ENCODE data around the gene ASCC1. TPM values are rescaled to one million over a fixed set of nuclear protein-coding genes. Genes with fewer than 3 reads are reported as not detected.

ASCC1 gene
- polyA plus RNA-seq, 1 donor, result 22.8 TPM

DNA sequence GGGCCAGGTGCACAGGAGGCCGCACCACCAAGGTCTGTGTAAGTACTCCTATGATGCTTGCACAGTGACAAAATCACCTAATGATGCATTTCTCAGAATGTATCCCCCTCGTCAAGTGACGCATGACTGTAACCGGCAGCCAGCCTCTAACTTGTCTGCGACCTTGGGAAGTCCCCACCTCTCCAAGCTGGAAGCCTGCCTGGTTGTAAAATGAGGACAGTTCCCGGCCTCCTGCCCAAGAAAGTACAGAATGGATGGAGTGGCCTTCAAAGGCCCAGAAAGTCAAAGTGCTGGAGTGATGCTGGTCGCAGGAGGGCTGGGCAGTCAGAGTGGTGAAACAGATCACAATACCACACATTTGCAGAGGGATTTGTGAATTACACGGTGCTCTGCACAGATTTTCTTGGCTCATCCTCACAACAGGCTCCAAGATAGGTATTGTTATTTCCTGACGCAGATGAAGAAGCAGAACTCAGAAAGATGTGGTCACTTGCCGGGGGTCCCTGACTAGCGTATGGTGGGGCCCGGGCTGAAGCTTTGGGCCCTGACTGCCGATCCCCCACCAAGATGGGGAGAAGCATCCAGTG is 150.5 kb downstream of the ASCC1 start:
- no peak for DNase-seq

DNA sequence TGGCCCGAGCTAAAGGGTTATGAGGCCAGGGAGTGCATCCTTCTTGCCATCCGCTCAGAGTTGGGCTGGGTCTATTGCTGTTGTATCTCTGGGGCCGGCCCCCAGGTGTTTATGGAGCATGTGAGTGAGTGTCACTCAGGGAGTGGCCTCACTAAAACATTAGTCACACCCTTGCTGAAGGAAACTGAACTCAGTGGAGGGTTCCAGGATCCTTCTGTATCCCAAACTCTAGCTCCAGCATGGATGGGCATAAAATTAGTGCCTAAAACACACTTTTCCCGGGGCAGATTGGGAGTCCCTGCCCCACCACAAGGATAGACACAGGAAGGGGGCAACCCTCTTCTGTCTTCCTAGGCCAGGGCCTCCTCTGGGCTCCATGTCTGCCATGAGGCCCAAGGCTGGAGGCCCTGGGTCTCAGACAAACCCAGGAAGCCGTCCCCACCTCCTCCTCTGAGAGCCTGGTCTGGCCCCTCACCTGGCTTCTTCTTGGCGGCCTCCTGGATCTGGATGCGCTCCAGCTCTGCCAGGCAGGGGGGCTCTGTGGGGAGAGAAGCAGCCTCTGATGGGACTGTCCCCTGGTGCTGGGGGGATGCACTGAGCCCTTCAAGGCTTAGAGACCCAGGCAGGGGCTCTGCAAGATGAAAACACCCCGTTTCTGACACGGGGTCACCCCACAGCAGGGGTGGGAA is 152.2 kb downstream of the ASCC1 start:
- DNase-seq, result no peak

DNA sequence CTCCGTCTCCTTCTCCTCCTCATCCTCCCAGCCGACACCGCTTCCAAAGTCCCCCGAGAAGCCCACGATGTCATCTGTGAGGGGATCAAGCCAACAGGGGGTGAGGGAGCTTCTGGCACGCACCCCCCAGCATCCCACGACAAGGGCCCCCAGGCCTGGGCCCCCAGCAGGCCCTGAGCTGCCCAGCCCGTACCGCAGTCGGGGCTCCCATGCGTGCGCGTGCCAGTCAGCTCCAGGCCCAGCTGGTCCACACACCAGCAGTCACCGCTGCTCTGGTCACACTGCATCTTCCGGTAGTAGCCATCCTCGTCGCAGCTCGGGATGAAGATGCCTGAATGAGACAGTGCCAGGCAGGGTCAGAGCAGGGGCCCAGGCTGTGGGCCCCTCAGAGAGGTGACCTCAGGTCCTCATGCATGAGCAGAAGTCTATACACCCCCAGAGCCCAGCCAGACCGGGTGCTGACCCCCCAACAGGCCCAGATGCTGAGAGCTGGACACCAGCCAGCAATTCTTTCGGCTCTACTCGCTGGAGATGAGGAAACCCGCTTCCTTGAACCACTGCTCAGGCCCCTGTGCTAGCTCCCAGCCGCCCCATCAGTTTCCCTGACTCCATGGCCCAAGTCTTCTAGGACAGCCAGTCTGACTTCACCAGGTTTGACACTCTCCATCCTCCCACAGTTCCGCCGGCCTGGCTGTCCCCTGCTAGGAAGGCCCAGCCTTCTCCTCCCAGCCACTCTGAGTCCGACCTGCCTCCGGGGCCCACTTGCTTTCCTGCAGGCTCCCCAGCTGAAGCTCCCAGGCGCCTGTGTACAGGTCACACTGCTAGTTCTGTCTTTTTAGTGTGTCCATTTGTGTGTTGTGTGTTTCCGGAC is 153.0 kb downstream of the ASCC1 start:
- DNase-seq, result no peak

DNA sequence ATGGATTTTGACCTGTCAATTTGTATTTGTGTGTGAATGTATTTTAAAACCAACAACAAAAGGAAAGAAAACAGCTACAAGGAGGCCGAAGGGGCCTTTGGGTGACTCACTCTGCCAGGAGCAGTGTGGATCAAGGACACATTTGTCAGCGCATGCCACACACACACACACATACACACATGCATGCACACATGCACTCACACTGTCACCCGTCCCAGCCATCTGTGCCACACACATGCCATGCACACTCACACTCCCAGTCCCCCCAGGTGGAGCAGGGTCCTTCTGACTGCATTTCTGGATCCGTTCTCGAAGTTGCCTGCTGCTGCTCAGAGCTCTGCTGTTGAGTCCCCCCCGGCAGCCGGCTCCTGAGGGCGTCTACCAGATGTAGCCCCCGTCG is 153.7 kb downstream of the ASCC1 start:
- DNase-seq, result no peak

DNA sequence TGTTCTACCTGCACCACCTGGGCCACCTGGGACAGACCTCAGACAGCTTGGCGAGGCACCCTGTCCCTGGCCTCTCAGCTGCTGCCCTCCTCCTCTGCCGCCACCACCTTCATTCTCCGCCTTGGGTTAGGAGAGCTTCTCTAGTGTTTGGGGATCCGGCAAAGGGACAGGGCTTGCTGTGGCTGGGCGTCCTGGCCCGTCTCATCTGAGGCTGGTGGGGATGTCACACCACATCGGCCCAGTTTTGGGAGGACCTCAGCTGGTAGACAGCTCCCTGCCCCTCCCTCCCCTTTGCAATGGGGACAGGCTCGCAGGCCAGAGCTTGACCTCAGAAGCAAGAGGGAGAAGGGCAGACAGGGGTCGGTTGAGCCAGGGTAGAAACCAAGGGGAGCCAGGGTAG is 154.1 kb downstream of the ASCC1 start:
- no peak for DNase-seq

DNA sequence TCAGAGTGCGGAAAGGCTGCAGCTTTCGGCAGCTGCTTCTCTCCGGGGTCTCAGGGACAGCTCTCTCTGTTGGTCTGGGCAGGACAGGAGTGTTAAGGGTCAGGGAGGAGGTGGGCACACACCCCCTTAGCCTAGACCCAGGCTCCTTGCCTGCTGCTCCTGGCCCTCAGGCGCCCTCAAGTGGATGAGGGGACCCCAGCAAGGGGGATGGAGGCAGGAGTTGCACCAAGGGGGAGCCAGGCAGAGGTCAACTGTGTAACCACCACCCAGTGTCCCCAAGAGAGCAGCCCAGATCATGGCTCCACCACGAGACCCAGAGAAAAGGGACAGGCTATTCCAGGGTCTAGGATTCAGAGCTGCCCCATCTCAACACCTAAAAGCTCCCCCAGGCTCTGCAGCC is 154.6 kb downstream of the ASCC1 start:
- no peak for DNase-seq

DNA sequence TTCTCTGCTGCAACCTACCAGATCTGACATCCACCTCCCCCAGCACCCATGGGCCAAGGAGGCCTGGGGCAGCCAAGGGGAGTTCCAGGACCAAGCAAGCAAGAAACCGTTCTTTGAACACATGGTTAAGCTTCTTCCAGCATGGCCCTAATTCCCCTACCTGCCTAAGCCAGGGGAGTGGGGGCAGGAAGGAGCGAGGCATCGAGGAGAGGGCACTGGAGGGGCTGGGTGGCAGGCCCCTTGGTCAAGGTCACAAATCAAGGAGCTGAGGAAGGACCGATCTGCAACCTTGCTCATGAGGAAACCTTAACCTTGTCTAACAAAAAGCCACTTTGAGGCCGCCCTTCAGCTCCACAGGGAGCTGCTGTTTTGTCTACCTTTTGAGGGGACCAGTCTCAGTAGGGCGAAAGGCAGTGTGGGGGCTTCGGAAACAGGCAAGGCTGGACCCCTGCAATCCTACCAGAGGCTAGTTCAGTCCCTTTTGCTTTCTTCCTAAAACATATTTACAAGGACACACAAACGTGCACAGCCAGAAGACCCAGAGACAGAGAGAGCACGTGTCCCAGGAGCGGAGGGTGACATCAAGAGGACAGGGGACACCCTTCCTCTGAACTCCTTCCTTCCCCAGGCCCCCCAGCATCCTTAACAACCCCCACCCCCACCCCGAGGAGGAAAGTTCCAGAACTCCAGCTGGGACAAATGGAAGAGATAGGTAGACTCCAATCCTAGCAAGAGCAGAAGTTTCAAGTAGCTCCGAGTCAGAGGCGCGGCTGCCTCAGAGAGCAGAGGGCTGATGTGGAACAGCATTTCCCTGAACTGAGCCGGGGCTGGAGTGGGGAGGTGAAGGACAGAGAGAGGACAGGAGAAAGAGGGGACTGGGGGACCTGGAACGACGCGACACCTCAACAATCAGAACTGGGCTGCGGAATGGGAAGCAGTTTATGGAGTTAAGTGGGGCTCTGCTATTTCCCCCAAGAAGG is 155.9 kb downstream of the ASCC1 start:
- DNase-seq, result no peak

DNA sequence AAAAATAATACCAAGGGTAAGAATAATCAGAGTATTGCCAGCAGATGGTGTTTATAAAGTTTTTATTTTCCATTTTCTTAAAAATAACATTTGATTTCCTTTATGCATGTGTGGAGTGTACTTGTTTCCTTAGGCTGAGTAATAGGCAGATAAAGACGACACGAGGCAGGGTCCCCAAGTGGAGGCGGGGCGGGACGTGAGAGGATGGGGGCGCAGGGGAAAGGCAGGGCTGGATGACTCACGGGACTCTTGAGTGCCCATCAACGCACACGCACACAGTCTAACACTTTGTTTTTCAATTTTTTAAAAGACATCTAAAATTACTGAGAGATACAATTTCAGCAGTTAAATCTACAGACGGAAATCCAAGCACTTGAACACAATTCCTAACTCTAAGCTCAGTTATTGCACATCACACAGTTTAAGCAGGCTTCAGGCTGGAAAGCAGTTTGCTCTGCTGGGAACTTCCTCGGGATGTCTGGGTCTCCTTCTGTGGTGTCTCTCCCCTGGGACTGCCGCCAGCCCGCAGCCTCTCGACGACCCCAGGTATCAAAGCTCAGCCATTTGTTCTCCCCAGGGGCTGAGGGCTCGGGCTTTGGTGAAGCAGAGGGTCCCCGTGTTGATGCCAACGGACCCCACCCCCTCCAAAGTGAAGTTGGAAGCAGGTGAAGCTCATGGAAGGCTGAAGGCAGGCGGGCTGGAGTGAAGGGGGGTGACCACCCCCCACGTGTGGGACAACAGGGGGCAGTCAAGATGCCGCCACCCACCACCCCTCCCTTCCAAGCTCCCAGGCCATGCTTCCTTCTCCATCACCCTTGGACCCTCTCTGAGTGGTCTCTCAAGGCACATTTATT is 156.9 kb downstream of the ASCC1 start:
- no peak for DNase-seq

DNA sequence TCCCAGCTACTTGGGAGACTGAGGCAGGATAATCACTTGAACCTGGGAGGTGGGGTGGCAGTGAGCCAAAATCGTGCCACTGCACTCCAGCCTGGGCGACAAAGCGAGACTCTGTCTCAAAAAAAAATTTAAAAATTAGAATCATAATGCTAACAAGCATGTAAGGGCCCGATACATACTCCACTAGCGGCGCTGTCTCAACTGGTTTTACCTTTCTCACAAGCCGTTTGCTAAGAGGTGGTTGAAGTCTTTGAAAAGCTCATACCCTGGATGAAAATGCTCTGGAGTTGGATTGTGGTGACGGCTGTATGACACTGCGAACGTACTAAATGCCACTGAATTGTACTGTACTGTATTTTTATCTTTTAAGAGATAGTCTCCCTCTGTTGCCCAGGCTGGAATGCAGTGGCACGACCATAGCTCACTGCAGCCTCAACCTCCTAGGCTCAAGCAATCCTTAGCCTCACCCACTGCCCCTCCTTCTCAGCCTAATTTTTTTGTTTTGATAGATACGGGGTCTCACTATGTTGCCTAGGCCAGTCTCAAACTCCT is 157.7 kb downstream of the ASCC1 start:
- no peak for DNase-seq

DNA sequence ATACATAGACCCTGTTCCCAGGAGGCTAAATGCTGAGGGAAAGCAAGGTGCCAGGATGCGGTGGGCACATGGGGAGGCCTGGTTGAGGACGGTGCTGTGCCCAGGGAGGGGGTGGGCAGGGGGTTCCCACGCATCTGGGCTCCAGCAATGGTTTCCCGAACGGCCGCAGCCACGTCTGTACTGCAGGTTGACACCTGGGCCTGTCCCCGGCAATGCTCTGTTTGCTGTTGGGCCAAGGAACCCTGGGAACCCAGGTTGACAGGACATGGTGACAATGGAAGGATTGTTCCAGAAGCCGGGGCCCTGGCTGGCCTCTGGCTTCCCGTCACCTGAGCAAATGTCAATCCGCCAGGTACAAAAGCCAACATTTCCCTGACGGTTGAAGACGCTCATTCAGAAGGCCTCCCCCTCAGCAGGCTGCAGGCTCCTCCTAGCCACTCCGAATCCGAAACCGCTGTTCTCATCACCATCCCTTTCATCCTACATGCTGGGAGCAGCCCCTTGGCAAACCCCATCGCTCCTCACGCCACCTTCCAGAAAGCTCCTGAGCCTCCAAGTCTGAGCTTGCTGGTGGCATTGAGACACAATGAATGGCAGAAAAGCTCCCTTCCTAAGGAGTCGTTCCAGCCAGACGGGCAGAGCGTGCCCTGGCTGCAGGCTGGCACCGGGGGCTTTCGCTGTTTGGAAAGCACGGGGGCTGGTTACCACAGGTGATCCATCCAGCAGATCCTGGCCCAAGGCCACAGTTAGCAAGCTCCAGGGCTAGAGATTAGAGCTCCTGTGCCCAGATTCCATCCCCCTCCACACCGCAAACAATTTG is 158.9 kb downstream of the ASCC1 start:
- DNase-seq, result no peak

DNA sequence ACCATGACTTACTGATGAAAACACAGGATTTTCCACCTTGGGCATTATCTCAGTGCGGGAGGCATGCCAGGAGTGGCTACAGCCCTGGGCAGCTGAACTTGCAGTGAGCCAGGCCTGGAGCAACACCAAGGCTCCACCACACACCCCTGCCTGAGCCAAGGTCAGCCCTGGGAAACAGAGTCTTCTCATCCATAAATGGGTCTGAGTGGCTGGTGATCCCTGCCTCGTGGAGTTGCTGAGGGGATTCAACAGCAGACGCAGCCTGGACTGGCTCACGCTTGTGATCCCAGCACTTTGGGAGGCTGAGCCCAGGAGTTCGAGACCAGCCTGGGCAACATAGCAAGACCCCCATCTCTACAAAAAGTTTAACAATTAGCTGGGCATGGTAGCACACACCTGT is 160.0 kb downstream of the ASCC1 start:
- no peak for DNase-seq

DNA sequence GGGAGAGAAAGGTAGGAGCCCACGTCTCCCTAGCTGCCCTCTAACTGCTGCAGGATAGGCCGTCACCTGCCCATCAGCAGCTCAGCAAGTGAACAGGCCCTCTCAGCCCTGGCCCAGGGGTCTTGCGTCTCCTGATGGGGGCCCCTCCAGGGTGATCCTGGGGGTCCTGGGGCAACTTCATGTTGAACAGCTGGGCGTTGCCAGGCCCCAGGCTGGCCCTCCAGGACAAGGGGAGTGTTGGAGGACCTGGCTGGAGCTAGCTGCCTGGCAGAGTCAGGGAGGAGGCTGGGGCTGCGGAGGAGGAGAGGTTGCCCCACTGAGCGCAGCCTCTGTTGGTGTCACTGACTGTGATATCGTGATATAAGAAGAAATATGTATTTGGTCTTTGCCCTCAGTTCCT is 162.4 kb downstream of the ASCC1 start:
- no peak for DNase-seq

DNA sequence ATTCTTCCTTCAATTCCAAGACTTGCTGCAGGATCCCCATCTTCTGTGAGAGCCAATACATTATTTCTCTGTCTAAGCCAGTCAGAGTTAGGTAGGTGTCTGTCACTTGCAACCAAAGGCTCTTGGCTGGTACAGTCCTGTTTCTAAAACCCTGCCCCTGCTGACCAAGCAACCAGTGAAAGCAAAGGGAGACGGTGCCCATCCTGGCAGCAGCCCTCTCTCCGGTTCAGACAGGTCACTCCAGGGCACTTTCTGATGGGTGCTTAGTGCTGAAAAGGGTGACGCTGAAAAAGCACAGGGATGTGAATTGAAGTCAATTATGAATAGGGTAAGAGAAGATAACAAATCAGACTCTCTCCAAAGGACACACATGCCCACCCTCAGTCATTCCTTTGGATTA is 165.2 kb downstream of the ASCC1 start:
- DNase-seq, result no peak

DNA sequence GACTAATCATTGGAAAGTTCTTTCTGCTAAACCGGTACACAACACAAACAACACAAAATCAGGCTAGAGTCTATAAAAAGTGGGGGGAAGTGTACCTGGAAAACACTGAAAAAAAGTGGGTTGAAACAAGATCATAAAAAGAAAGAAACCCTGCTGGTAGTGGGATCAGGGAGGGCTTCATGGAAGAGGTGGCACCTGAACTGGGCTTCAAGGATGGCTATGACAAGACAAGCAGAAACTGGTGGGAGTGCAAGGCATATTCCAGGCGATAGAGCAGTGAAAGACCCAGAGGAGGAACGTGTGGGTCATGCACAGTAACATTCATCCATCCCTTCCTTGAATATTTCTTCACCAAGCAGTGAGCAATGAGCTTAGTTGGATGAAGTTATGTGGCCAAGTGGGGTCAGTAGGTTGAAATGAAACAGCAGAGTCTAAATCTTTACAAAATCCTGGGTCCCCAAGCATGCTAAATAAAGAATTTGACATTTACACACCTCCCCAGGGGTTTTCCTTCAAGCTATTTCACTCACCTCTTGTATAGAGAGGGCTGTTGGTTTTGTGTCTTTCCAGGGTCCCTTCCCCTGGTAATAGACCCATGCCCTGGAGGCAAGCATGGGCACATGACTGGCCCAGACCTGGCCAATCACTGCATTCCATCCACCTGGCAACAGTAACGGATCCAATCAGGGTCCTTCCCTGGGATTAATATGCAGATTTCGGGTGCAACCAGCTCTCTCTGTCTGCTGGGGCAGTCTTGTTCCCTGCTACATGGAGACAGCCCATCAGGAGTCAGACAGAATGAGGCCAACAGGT is 165.9 kb downstream of the ASCC1 start:
- DNase-seq, result no peak

DNA sequence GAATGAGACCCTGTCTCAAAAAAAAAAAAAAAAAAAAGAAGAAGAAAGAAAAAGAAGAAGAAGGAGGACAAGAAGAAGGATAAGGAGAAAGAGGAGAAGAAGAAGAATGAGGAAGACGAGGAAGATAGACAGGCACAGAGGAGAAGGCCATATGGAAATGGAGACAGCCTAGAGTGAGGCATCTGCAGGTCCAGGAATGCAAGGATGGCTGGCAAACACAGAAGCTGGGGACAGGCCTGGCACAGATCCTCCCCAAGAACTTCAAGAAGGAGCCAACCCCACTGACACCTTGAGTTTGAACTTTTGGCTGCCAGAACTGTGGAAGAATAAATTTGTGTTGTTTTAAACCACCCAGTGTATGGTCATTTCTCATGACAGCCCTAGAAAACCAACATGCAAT is 166.6 kb downstream of the ASCC1 start:
- DNase-seq, result no peak

DNA sequence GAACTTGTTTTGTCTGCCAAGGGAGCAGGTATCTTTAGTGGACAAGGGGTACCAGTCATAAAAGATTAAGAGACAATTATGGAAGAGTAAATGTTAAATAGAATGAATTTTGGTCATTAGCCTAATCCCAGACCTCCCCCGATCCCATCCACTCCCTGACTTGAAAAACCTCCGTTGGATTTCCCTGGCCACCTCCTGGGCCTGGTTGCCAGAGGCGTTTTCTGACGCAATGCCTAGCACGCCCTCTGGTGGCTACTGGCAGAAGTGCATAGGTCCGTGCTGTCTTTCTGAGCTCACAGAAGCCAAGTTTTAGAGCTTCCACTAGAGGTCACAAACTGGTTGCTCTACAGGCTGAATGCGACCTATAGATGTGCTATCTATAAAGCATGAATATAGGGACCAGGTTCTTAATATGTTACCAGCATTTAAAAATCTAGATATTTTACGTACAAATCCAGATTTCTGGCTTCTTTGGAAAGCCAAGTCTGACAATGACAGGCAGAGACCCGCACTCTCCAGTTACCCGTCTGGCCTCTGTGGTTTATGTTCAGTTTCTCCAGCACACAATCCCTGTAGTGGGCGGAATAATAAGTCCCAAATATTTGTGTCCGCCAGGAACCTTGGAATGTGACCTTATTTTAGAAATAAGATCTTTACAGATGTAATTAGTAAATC is 167.5 kb downstream of the ASCC1 start:
- peak; percentile 95 for DNase-seq

All from hindlimb muscle (tissue), 1 donor.